OCI-LY7 (cell line): ENCODE data around the gene PCED1B.

Source experiments
- EZH2phosphoT487 ChIP-seq: fragments of 200-600 bp; sonication (generic); IDR thresholded peaks from 2 replicates; pipeline ENCODE4 v1.6.1; 2018; ENCODE audit warnings: low read depth, borderline replicate concordance, mild to moderate bottlenecking, mixed run types, antibody characterized with exemption, low read length, moderate library complexity, mixed read lengths
- TF ChIP-seq, protein P1 (sequence below): fragments of 200-600 bp; sonication (generic); conservative IDR thresholded peaks from 2 replicates; pipeline ENCODE4 v1.5.1; 2014; ENCODE audit warnings: mild to moderate bottlenecking, antibody characterized with exemption, low read length, moderate library complexity, mixed read lengths

DNA sequence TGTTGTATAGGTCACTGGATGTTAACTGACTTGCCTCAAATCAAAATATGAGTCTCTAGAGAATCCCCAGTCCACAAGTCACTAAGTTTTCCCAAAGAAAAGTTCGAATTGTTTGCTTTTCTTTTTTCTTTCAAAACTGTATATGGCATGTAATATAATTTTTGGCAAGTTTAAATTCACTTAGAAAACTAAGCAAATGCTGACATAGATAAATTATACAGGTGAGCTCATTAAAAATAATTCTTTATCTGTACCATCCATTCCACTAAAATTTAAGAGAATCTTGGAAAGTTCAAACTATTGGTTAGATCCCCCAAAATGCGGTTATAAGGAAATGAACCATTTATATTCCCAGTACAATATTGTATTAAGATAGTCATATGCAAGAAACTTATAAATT, 145.9 kb downstream of the PCED1B start:
- TF ChIP-seq, protein P1, sequence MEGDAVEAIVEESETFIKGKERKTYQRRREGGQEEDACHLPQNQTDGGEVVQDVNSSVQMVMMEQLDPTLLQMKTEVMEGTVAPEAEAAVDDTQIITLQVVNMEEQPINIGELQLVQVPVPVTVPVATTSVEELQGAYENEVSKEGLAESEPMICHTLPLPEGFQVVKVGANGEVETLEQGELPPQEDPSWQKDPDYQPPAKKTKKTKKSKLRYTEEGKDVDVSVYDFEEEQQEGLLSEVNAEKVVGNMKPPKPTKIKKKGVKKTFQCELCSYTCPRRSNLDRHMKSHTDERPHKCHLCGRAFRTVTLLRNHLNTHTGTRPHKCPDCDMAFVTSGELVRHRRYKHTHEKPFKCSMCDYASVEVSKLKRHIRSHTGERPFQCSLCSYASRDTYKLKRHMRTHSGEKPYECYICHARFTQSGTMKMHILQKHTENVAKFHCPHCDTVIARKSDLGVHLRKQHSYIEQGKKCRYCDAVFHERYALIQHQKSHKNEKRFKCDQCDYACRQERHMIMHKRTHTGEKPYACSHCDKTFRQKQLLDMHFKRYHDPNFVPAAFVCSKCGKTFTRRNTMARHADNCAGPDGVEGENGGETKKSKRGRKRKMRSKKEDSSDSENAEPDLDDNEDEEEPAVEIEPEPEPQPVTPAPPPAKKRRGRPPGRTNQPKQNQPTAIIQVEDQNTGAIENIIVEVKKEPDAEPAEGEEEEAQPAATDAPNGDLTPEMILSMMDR, result no peak
- TF ChIP-seq EZH2phosphoT487, result no peak
